Spleen (tissue), 11 donors: Measurements from ENCODE around the gene ELFN2. TPM values are rescaled to one million over a fixed set of nuclear protein-coding genes. Genes with fewer than 3 reads are reported as not detected.
"Not testable (repeated sequence)": the region's sequence is repeated elsewhere in the genome, so short reads cannot be mapped to it uniquely, and the experiment has no call there.

Source experiments
- DNase-seq: peaks from one replicate; pipeline ENCODE4 v3.0.0-alpha.2; 2020
- H3K27ac ChIP-seq, 8 donors: fragments of 200-600 bp; sonication (generic) in 7 of 8; 1 replicate in 4 of 8; 2 replicates in 4 of 8; pipeline versions ENCODE4 v1.5.0 to v1.8.0; 2016 to 2021; ENCODE audit warnings: inconsistent platforms in 4 of 8, mild to moderate bottlenecking in 4 of 8, moderate library complexity in 1 of 8
- H3K27me3 ChIP-seq, 7 donors: fragments of 200-600 bp; sonication (generic) in 6 of 7; replicated peaks in 1 of 7; 1 replicate in 4 of 7; 2 replicates in 3 of 7; pipeline versions ENCODE4 v1.5.0 to v1.8.0; 2016 to 2021; ENCODE audit warnings: inconsistent platforms in 3 of 7, mild to moderate bottlenecking in 1 of 7
- H3K36me3 ChIP-seq, 6 donors: fragments of 200-600 bp; sonication (generic) in 5 of 6; 1 replicate in 4 of 6; 2 replicates in 2 of 6; pipeline versions ENCODE4 v1.5.0 to v1.8.0; 2016 to 2021; ENCODE audit warnings: inconsistent platforms in 2 of 6
- H3K4me1 ChIP-seq, 6 donors: fragments of 200-600 bp; sonication (generic) in 5 of 6; 1 replicate in 3 of 6; 2 replicates in 3 of 6; pipeline versions ENCODE4 v1.5.0 to v1.8.0; 2016 to 2021; ENCODE audit warnings: inconsistent platforms in 3 of 6
- H3K4me3 ChIP-seq, 8 donors: fragments of 200-600 bp; sonication (generic) in 7 of 8; 1 replicate in 4 of 8; 2 replicates in 4 of 8; pipeline versions ENCODE4 v1.5.0 to v1.8.0; 2016 to 2021; ENCODE audit warnings: inconsistent platforms in 4 of 8, mild to moderate bottlenecking in 4 of 8, moderate library complexity in 2 of 8
- H3K9me3 ChIP-seq, 8 donors: fragments of 200-600 bp; sonication (generic) in 7 of 8; 1 replicate in 4 of 8; 2 replicates in 4 of 8; pipeline versions ENCODE4 v1.5.0 to v1.8.0; 2016 to 2021; ENCODE audit warnings: inconsistent platforms in 4 of 8
- CTCF ChIP-seq, 11 experiments: fragments of 200-600 bp in 7 of 11; fragments of 450-650 bp in 4 of 11; sonication (generic) in 4 of 11; IDR thresholded peaks in 8 of 11; conservative IDR thresholded peaks in 3 of 11; 1 replicate in 7 of 11; 2 replicates in 4 of 11; pipeline versions ENCODE4 v1.4.0 to v1.8.0; 2016 to 2021; ENCODE audit warnings: antibody characterized with exemption in 11 of 11, inconsistent platforms in 4 of 11, mild to moderate bottlenecking in 1 of 11
- POLR2A ChIP-seq, 3 donors: fragments of 450-650 bp; IDR thresholded peaks; one replicate each; pipeline ENCODE4 v1.5.1; 2017; ENCODE audit warnings: antibody characterized with exemption in 3 of 3, mild to moderate bottlenecking in 1 of 3
- POLR2AphosphoS5 ChIP-seq, 3 donors: sonication (generic); formaldehyde crosslinking; IDR thresholded peaks; one replicate each; pipeline ENCODE4 v1.5.1; 2017; ENCODE audit warnings: antibody characterized with exemption in 3 of 3
- WGBS, 5 donors: extraction: QIAGEN DNeasy Blood & Tissue Kit in 3 of 5; methylation state at CpG; one replicate each; pipeline versions ENCODE4 v1.1.5 to v1.1.7; 2013 to 2018; 5-methylcytosine and 5-hydroxymethylcytosine counted together
- intact Hi-C: fragments of 100-400 bp; cut with DNase I; formaldehyde crosslinking; loops from one replicate; pipeline ENCODE4 v1.15.0; 2023; ENCODE audit warnings: low total_unique reads
- polyA plus RNA-seq, 3 donors: library from polyadenylated mRNA; stranded (reverse); fragments of 200-250 nt; gene quantifications; one replicate each; pipeline ENCODE4 v1.2.1, GENCODE V29; 2013
- total RNA-seq, 7 donors: library from RNA; depleted of rRNA in 3 of 7; stranded (reverse); fragments of >200 nt in 3 of 7; fragmentation: NEBNext Ultra II Directional in 4 of 7; extraction: Animal tissue kit (Norgen Biotek cat#: 25700) in 4 of 7; gene quantifications; one replicate each; pipeline versions ENCODE4 v1.1.0 to v1.2.1, GENCODE V29; 2016 to 2021
- donor health status: healthy with polysubstance abuse.
- donor health status: DM: no; HTN: no; CAD: no; lungs with moderate emphysema.
- donor health status: DM: no; HTN: no; CAD: no.
- donor health status: Bipolar disorder and iron deficiency.
- donor health status: healthy.
- donor health status: DM: no; HTN: no; CAD: no.
- donor health status: DM: yes; HTN: yes; CAD: no.

The ELFN2 gene
- total and polyA plus RNA-seq, 10 donors: 0.02 to 0.19 (median 0.07) TPM; not detected in 1

- H3K4me3 ChIP-seq: no peak overlapping the region
- intact Hi-C loops: loop anchor here (10.0 kb wide), 1 partner anchor 94 kb away; the partner anchor contains the start of gene ELFN2
- no peak for DNase-seq
- 58 to 74% (median 65%) methylated on average over 3 to 9 of the region's 9 CpGs for WGBS, 5 donors
- no peak overlapping the region for H3K27ac ChIP-seq
- TF ChIP-seq POLR2AphosphoS5 (IDR thresholded peaks at IDR 0.05) (no peak), CTCF (IDR thresholded peaks at IDR 0.05 in 8 of 11, conservative IDR thresholded peaks at IDR 0.05 in 3 of 11) (no peak)
- no peaks in the 10 kb centered on the region for H3K36me3 ChIP-seq
- no peaks in the 10 kb centered on the region for H3K9me3 ChIP-seq
- peaks cover 7 to 97% (median 71%) of the 10 kb centered on the region in 7 donors for H3K27me3 ChIP-seq
- peaks cover 0 to 17% (median 7%) of the 10 kb centered on the region in 6 donors for H3K4me1 ChIP-seq
Observed at GRCh38 chr22:37330200-37331033, 96.9 kb downstream of the ELFN2 start.

GRCh38 chr22:37329238-37330140 lies 97.8 kb downstream of the ELFN2 start:
- Histone ChIP-seq H3K36me3 (no peaks in the 10 kb centered on the region), H3K4me3 (no peak overlapping the region), H3K4me1 (peaks cover 0 to 16% (median 8%) of the 10 kb centered on the region in 6 donors), H3K27me3 (peaks cover 3 to 97% (median 71%) of the 10 kb centered on the region in 7 donors), H3K27ac (no peak overlapping the region), H3K9me3 (no peaks in the 10 kb centered on the region)
- no peak for DNase-seq
- TF ChIP-seq POLR2AphosphoS5 (IDR thresholded peaks at IDR 0.05) (no peak), CTCF (IDR thresholded peaks at IDR 0.05 in 8 of 11, conservative IDR thresholded peaks at IDR 0.05 in 3 of 11) (no peak), POLR2A (IDR thresholded peaks at IDR 0.05) (no peak)
- WGBS, 5 donors: 69 to 80% (median 74%) methylated on average over 13 to 14 of the region's 14 CpGs
- intact Hi-C loops: loop anchor here (10.0 kb wide), 1 partner anchor 95 kb away; the partner anchor contains the start of gene ELFN2

GRCh38 chr22:37328538-37329237 lies 98.6 kb downstream of the ELFN2 start:
- DNase-seq, H3K9me3 ChIP-seq, intact Hi-C loops, H3K4me3 ChIP-seq, H3K36me3 ChIP-seq, H3K27ac ChIP-seq: not testable (repeated sequence)
- WGBS, 5 donors: 37 to 68% (median 51%) methylated on average over 6 of the region's 6 CpGs
- H3K4me1 ChIP-seq: peaks cover 0 to 12% (median 6%) of the 10 kb centered on the region in 6 donors
- peaks cover 0 to 97% (median 71%) of the 10 kb centered on the region in 7 donors for H3K27me3 ChIP-seq

GRCh38 chr22:37328017-37328416 lies 99.3 kb downstream of the ELFN2 start:
- Histone ChIP-seq H3K36me3 (no peaks in the 10 kb centered on the region), H3K4me1 (peaks cover 0 to 12% (median 6%) of the 10 kb centered on the region in 6 donors), H3K9me3 (no peaks in the 10 kb centered on the region), H3K27ac (no peak overlapping the region), H3K27me3 (peaks cover 0 to 97% (median 68%) of the 10 kb centered on the region in 7 donors), H3K4me3 (no peak overlapping the region)
- DNase-seq: no peak
- no peak for TF ChIP-seq CTCF (IDR thresholded peaks at IDR 0.05 in 8 of 11, conservative IDR thresholded peaks at IDR 0.05 in 3 of 11)
- TF ChIP-seq POLR2AphosphoS5 (IDR thresholded peaks at IDR 0.05): no peak
- no peak for TF ChIP-seq POLR2A (IDR thresholded peaks at IDR 0.05)
- intact Hi-C loops: no loop called here
- 85 to 93% (median 88%) methylated on average over 8 of the region's 8 CpGs for WGBS, 5 donors
